ENCODE data around the gene SPTLC2.

DNA sequence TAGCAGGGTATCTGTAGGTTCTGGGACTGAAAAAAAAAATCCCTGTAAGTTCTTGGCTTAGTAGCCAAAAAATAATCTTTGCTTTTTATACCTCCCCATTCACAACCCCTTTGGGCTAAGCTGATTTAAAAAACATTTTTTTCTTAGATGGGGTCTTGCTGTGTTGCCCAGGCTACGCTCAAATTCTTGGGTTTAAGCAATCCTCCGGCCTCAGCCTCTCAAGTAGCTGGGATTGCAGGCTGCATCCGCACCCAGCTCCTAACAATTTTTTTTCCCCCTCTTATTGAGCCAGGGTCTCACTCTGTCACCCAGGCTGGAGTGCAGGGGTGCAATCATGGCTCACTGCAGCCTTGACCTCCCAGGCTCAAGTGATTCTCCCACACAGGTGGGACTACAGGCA is 108.7 kb downstream of the SPTLC2 start:
- TF ChIP-seq, protein P1, sequence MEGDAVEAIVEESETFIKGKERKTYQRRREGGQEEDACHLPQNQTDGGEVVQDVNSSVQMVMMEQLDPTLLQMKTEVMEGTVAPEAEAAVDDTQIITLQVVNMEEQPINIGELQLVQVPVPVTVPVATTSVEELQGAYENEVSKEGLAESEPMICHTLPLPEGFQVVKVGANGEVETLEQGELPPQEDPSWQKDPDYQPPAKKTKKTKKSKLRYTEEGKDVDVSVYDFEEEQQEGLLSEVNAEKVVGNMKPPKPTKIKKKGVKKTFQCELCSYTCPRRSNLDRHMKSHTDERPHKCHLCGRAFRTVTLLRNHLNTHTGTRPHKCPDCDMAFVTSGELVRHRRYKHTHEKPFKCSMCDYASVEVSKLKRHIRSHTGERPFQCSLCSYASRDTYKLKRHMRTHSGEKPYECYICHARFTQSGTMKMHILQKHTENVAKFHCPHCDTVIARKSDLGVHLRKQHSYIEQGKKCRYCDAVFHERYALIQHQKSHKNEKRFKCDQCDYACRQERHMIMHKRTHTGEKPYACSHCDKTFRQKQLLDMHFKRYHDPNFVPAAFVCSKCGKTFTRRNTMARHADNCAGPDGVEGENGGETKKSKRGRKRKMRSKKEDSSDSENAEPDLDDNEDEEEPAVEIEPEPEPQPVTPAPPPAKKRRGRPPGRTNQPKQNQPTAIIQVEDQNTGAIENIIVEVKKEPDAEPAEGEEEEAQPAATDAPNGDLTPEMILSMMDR (IDR thresholded peaks at IDR 0.05) = no peak
- TF ChIP-seq EP300 (IDR thresholded peaks at IDR 0.05) (no peak), POLR2AphosphoS5 (IDR thresholded peaks at IDR 0.05) (no peak), POLR2A (IDR thresholded peaks at IDR 0.05) (no peak)

Data from suprapubic skin (tissue), 4 donors.